ENCODE results near the gene GUK1. TPM values are rescaled to one million over a fixed set of nuclear protein-coding genes. Genes with fewer than 3 reads are reported as not detected.
A peak's percentile ranks its signal among the peaks of the same experiment; 100 is the strongest.

Gene GUK1
- total and polyA plus RNA-seq, 2 of the 4 experiments (the other 2 are of a cell fraction) = 465 to 548 TPM

DNA sequence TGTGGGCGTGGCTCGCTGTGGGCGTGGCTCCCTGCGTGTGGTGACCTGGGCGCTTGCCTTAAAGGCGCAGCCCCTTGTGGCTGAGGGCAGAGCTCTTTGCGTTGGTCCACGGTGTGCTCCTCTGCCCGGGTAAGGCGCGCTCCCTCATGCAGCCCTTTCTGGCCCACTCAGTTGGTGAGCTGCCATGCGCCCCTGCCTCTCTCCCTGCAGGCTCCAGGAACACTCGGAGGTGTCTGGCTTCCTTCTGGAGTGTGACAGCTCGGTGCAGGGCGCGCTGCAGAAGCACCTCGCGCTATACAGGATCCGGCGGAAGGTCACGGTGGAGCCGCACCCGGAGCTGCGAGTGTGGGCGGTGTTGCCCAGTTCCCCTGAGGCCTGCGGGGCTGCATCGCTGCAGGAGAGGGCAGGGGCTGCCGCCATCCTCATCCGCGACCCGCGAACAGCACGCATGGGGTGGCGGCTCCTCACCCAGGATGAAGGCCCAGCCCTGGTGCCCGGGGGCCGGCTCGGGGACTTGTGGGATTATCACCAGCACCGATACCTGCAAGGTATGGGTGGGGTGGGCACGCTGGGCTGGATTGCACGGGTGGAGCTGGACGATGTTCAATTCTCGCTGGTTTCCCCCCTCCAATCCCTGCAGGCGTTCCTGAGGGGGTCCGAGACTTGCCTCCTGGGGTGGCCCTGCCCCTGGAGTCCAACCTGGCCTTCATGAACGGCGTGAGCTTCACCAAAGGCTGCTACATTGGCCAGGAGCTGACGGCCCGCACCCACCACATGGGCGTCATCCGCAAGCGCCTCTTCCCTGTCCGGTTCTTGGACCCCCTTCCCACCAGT is 34.6 kb downstream of the GUK1 start:
- Histone ChIP-seq H4K91ac (ENCODE audit: insufficient read depth, low read depth, low read length) (no peak overlapping the region; the same call in 1 of the 2 replicates), H2AK5ac (ENCODE audit: low read depth, low read length) (peak overlapping the region; percentile 73; the same call in 1 of the 2 replicates), H2BK120ac (ENCODE audit: low read depth, low read length) (no peak overlapping the region), H3K4me2 (ENCODE audit: low read depth, low read length) (no peak overlapping the region), H4K8ac (ENCODE audit: low read depth in 2 of 2, low read length in 2 of 2) (no peak overlapping the region; a peak in 1 of 4 replicates), H3K9ac (ENCODE audit: low read depth, low read length) (no peak overlapping the region), H3K79me1 (ENCODE audit: low read depth in 1 of 2, low read length in 2 of 2) (peaks cover 6 to 42% of the 10 kb centered on the region in 2 experiments), H3K23ac (ENCODE audit: low read depth, low read length) (no peak overlapping the region), H3K9me3 (ENCODE audit: control insufficient read depth, insufficient read depth, low read length) (no peaks in the 10 kb centered on the region; the same call in 1 of the 2 replicates), H2BK20ac (ENCODE audit: low read depth, low read length) (no peak overlapping the region), H3K56ac (ENCODE audit: extremely low read depth, insufficient read depth, low read length) (no peak overlapping the region), H3K4me3 (ENCODE audit: insufficient read depth, low read depth, low read length) (no peak overlapping the region), H2BK5ac (ENCODE audit: low read depth, low read length, poor library complexity, severe bottlenecking) (no peak overlapping the region), H3K9me1 (ENCODE audit: insufficient read depth, low read length) (peaks cover 6% of the 10 kb centered on the region; the same call in 1 of the 2 replicates), H2AK9ac (replicated peaks; ENCODE audit: low read depth, low read length, poor library complexity) (peak overlapping the region; percentile 72), H3K18ac (ENCODE audit: low read depth, low read length) (no peak overlapping the region), H3K4ac (ENCODE audit: low read depth, low read length) (no peak overlapping the region), H2AFZ (replicated peaks; ENCODE audit: low read length, poor library complexity) (peak overlapping the region; percentile 5), H3K4me1 (ENCODE audit: control insufficient read depth, insufficient read depth, low read length) (peaks cover 11% of the 10 kb centered on the region), H3K36me3 (ENCODE audit: control insufficient read depth, insufficient read depth, low read length) (0 out of 2 replicates have a peak, but pooled peaks cover 4% of the 10 kb centered on the region), H3K27ac (ENCODE audit: insufficient read depth, low read length) (no peak overlapping the region), H4K5ac (ENCODE audit: low read depth, low read length) (no peak overlapping the region), H4K20me1 (ENCODE audit: insufficient read depth, low read length) (peaks cover 11% of the 10 kb centered on the region), H2BK15ac (ENCODE audit: low read depth, low read length) (no peak overlapping the region), H3K14ac (replicated peaks; ENCODE audit: low read depth, low read length) (no peak overlapping the region), H3K27me3 (ENCODE audit: control insufficient read depth, insufficient read depth, low read length) (no peaks in the 10 kb centered on the region)
- no peak for TF ChIP-seq FOS (IDR thresholded peaks at IDR 0.05; ENCODE audit: low read depth, low read length)
- no peak for TF ChIP-seq MAFK (IDR thresholded peaks at IDR 0.05; ENCODE audit: low read depth, low read length)
- TF ChIP-seq, protein P1, sequence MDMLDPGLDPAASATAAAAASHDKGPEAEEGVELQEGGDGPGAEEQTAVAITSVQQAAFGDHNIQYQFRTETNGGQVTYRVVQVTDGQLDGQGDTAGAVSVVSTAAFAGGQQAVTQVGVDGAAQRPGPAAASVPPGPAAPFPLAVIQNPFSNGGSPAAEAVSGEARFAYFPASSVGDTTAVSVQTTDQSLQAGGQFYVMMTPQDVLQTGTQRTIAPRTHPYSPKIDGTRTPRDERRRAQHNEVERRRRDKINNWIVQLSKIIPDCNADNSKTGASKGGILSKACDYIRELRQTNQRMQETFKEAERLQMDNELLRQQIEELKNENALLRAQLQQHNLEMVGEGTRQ (IDR thresholded peaks at IDR 0.05; ENCODE audit: low read depth, low read length) = no peak
- TF ChIP-seq SMC3 (IDR thresholded peaks at IDR 0.05; ENCODE audit: low read depth, low read length) = no peak
- TF ChIP-seq, protein P2, sequence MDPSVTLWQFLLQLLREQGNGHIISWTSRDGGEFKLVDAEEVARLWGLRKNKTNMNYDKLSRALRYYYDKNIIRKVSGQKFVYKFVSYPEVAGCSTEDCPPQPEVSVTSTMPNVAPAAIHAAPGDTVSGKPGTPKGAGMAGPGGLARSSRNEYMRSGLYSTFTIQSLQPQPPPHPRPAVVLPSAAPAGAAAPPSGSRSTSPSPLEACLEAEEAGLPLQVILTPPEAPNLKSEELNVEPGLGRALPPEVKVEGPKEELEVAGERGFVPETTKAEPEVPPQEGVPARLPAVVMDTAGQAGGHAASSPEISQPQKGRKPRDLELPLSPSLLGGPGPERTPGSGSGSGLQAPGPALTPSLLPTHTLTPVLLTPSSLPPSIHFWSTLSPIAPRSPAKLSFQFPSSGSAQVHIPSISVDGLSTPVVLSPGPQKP (IDR thresholded peaks at IDR 0.05; ENCODE audit: borderline replicate concordance, low read depth, low read length) = no peak
- TF ChIP-seq NFE2L2 (IDR thresholded peaks at IDR 0.05; ENCODE audit: low read depth, low read length) = no peak
- TF ChIP-seq, protein P3, sequence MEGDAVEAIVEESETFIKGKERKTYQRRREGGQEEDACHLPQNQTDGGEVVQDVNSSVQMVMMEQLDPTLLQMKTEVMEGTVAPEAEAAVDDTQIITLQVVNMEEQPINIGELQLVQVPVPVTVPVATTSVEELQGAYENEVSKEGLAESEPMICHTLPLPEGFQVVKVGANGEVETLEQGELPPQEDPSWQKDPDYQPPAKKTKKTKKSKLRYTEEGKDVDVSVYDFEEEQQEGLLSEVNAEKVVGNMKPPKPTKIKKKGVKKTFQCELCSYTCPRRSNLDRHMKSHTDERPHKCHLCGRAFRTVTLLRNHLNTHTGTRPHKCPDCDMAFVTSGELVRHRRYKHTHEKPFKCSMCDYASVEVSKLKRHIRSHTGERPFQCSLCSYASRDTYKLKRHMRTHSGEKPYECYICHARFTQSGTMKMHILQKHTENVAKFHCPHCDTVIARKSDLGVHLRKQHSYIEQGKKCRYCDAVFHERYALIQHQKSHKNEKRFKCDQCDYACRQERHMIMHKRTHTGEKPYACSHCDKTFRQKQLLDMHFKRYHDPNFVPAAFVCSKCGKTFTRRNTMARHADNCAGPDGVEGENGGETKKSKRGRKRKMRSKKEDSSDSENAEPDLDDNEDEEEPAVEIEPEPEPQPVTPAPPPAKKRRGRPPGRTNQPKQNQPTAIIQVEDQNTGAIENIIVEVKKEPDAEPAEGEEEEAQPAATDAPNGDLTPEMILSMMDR (conservative IDR thresholded peaks at IDR 0.05; ENCODE audit: low read depth, low read length) = no peak
- TF ChIP-seq MAZ (IDR thresholded peaks at IDR 0.05; ENCODE audit: borderline replicate concordance, low read depth, low read length) = no peak
- in situ Hi-C loops (cut with MboI; ENCODE audit: low sequenced_read_pairs) (no loop called here), intact Hi-C loops (cut with micrococcal nuclease) (no loop called here), dilution Hi-C loops (cut with HindIII; ENCODE audit: low sequenced_read_pairs, unreplicated experiment) (no loop called here)
- POLR2A ChIA-PET (ENCODE audit: unreplicated experiment) = no interaction called here
- no peak for ATAC-seq (ENCODE audit: low read depth)
- no TSS peak for BruUV-seq (replicated peaks)
- CTCF ChIA-PET = no interaction called here
- WGBS, 2 experiments (ENCODE audit: extremely low coverage in 2 of 2, insufficient read length in 1 of 2) = 79% methylated on average over 21 of the region's 52 CpGs; no CpG with 5 or more reads in 1 of the 2 experiments
- DNase-seq = no peak
